ENCODE measurements around the gene RIN3.

RIN3 gene

DNA sequence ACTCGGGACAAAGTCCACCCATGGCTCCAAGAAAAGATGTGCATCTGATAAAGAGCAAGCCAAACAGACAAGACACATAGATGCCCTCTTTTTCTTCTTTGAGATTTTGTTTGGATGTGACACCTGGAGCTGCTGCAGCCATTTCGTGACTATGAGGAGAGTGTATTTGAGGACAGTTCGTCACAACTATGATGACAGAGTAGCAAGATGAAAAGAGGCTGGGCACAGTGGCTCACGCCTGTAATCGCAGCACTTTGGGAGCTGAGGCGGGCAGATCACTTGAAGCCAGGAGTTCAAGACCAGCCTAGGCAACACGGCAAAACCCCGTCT, 213.3 kb downstream of the RIN3 start:
- DNase-seq: no peak

DNA sequence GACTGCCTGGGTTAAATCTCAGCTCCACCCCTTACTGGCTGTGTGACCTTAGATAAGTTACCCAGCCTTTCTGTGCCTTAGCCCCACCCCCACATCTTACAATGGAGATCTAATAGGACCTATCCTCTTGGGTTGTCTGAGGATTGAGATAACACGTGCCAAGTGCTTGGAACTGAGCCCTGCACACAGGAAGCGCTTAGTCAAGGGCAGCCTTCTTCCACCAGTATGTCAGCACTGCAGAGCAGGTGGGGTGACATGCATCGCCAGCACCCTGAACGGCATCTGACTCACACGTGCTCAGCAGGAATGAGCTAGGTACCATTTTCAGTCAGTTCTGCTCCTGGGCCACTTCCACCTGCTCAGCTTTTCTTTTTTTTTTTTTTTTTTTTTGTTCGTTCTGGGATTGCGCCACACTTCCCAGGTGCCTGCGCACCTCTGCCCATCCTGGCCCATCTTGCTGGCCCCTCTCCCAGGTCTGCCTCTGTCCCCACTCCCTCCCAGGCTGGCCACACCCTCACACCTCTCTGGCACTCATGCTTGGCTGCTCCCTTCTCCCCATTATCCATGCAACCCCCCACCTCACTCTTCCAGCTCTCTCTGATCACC, 215.3 kb downstream of the RIN3 start:
- DNase-seq: peak; percentile 21

DNA sequence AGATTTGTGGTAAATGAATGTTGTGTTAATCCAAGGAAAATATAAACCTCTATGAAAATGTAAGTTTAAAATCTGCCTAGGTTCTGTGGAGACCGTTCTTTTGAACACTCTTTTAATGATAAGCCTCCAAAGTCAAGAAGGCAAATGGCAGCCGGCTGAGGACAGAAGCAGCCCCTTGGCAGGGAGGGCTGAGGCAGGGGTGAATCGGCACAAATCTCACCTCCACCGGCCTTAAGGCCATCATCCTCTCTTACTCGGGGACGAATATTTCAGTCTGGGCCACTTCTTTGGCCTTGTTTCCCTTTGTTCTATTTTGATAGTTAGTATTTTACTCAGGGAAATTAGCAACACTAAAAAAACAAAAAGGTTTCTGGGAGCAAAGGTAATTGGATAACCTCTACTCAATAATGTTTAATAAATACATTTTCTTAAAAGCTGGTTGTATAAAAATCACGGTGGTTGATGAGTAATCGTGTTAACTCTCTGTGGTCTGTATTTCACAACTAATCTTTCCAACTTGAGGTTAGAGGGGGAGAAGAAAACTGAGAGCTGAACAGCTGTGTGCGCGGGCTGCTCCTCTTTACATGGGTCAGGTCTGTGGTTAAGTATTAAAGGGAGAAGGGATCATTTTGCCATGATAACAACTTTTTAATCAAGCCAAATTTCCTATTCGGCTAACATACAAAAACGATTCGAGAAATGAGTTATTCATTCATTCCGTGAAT, 216.2 kb downstream of the RIN3 start:
- peak; percentile 13 for DNase-seq

DNA sequence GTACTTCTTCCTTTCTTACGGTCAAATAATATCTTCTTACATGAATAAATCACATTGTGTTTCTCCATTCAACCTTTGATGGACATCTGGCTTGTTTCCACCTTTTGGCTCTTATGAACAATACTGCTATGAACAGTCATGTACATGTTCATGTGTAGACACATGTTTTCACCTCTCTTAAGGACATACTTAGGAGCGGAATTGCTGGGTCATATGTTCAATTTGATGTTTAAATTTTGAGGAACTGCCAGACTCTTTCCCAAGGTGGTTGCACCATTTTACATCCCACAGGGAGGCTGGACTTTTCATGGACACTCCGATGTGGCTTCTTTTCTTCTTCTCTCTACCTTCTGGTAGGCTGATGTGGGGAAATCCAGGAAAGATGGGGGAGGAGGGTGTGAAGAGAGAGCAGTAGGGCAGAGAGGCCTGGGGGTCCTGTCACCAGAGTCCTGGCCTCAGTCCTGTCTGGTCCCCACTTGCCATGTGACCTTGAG, 218.1 kb downstream of the RIN3 start:
- DNase-seq: no peak

DNA sequence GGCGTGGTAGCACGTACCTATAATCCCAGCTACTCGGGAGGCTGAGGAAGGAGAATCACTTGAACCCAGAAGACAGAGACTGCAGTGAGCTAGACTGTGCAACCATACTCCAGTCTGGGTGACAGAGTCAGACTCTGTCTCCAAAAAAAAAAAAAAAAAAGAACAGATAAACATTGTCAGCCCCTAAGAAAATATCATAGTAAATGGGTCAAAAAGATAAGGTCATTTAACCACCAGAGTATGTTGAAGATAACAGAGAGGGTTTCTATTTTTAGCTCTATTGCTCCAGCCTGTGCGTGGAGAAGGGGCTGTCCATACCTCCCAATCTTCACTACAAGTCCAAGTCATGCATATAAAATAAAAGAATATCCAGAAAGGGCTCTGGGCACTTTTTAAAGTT, 219.4 kb downstream of the RIN3 start:
- no peak for DNase-seq

DNA sequence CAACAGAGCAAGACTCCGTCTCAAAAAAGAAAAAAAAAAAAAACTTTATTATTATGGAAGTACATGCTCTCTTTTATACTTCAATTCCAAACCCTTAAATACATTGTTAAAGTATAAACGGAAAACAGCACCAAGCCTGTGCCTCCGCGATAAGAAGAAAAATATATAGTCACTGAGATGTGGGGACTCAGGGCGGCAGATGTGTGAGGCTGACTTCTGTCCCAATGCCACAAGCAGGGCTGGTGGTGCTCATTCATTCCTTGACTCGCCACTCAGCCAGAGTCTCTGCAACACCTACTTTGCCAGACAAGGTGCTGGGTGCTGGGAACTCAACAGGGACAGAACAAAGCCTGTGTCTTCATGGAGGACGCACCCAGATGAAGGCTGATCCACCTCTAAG, 221.0 kb downstream of the RIN3 start:
- no peak for DNase-seq

DNA sequence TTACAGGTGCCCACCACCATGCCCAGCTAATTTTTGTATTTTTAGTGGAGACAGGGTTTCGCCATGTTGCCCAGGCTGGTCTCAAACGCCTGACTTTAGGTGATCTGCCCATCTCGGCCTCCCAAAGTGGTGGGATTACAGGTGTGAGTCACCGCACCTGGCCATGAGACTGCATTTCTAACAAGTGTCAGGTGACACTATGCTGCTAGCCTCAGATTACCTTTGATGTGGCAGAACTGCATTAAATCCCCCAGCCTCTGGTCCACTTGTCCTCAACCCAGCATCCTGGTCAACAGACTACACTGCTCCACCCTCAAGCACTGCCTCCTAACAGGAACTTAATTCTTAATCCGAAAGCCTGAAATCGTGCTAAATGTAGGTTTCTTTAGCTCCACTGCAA, 221.8 kb downstream of the RIN3 start:
- DNase-seq: no peak

DNA sequence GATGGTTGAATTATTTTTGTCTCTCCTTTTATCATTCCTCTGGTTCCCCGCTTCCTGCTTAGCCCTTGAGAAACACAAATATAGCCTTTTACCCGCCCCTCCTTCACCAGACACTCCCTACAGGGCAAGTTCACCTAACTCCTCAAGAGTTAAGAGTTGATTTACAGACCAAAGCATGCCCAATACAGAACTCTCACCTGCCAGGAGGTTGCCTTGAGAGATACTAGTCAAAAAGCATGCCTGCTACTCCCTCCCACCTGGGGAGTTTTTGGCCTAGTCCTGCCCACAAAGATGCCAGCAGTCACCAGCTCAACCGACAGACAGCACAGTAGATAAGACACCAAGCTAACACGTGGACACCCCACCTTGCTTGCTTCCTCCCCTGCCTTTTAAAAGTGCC, 223.6 kb downstream of the RIN3 start:
- no peak for DNase-seq

DNA sequence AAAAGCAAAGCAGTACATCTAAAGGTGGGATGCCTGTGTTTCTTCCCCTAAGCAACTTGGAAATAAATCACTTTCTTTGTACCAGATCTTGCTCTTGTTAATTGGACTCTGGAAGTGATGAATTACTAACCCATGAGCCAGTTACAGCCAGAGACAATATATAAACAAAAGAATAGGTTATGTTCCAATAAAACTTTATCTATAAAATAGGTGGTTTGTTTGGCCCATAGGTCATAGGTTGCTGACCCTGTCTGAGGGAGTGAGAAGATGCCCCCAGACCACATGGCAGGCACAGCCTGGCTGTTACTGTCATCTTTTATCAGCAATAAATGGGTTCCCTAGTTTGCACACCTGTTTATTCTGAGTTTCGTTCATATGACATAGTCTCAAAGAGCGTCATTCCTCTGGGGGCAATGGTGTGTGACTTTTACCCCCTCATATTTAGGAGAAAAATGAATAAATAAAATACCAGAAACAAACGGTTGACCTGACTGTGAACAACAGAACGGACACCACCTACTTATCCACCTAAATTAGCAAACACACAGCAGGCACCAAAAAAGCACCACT, 224.1 kb downstream of the RIN3 start:
- DNase-seq: no peak

All from stimulated activated naive CD4-positive, alpha-beta T cell treated with Interleukin-2 at 50 U/mL for 16 hours (primary cell).